Measurements from ENCODE around the gene GADD45B.

The GADD45B gene

GRCh38 chr19:2429917-2430535 is 45.9 kb upstream of the GADD45B start:
- DNase-seq (ENCODE audit: low spot score) = no peak
- no peak for TF ChIP-seq CTCF (IDR thresholded peaks at IDR 0.05; ENCODE audit: extremely low read depth, missing control alignments)

- DNase-seq (ENCODE audit: low spot score) = no peak
- no peak for TF ChIP-seq CTCF (IDR thresholded peaks at IDR 0.05; ENCODE audit: extremely low read depth, missing control alignments)
Observed at GRCh38 chr19:2431318-2432055, 44.4 kb upstream of the GADD45B start.

GRCh38 chr19:2432131-2432848 is 43.6 kb upstream of the GADD45B start:
- TF ChIP-seq CTCF (IDR thresholded peaks at IDR 0.05; ENCODE audit: extremely low read depth, missing control alignments) = no peak
- DNase-seq (ENCODE audit: low spot score) = no peak

DNA sequence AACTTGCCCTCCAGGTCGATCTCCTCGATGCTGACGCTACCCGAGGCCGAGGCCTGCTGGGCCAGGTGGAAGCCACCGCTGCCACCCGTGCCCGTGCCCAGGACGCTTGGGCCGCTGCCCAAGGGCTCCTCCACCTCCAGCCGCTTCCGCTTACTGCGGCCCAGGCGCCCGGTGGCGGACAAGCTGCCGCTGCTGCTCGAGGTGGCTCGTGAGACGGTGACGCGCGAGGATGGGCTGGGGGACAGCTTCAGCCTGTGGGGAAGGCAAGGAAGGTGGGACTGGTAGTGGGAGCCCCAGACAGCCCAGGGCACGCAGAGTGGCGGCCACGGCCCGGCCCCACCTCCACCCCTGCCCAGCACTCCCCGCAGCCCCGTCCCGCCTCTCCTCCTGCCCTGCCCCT is 42.1 kb upstream of the GADD45B start:
- no peak for TF ChIP-seq CTCF (IDR thresholded peaks at IDR 0.05; ENCODE audit: extremely low read depth, missing control alignments)
- DNase-seq (ENCODE audit: low spot score) = no peak

DNA sequence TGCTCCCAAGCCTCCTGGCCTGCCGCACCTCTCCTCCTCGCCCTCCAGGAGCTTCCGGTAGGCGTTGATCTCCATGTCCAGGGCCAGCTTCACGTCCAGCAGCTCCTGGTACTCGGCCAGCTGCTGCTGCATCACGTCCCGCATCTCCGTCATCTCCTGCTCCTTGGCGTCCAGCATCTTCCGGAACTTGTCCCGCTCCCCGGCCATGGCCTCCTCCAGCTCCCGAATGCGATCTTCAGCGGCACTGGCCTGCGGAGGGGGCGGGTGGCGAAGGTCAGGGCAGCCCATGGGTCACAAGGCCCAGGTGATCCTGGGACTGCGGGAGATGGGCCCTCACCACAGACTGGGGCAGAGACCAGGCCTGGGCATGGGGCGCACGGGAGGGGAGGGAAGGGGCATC is 41.7 kb upstream of the GADD45B start:
- DNase-seq (ENCODE audit: low spot score) = no peak
- no peak for TF ChIP-seq CTCF (IDR thresholded peaks at IDR 0.05; ENCODE audit: extremely low read depth, missing control alignments)

DNA sequence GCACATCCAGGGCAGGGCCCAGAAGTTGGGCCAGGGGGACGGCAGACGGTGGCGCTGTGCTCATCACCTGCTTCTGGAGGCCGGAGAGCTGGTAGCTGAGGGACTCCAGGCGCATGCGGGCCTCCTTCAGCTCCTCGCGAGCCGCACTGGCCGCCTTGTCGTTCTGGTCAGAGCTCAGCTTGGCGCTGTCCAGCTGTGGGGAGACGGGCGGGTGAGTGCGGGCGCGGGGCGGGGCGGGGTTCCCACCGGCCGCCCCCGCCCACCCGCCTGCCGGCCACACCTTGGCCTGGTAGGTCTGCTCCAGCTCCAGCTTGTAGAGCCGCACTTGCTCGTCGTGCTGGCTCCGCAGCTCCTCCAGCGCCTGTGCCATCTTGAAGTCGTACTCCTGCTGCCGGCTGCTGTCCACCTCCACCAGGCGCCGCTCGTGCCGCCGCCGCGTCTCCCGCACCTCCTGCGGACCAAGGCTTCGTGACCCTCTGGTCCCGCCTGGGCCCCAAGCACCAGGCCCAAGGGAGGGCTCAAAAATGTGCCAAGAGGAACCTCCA is 41.1 kb upstream of the GADD45B start:
- no peak for TF ChIP-seq CTCF (IDR thresholded peaks at IDR 0.05; ENCODE audit: extremely low read depth, missing control alignments)

DNA sequence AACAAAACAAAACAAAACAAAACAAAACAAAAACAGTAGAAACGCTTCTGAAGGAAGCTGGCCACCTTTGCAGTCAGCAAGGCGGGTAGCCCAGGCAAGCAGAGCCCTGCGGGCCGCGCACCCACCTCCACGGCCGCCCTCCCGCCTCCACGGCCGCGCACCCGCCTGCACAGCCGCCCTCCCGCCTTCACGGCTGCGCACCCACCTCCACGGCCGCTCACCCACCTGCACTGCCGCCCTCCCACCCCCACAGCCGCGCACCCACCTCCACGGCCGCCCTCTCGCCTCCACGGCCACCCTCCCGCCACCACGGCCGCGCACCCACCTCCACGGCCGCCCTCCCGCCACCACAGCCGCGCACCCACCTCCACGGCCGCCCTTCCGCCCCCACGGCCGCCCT is 39.5 kb upstream of the GADD45B start:
- DNase-seq (ENCODE audit: low spot score) = no peak
- no peak for TF ChIP-seq CTCF (IDR thresholded peaks at IDR 0.05; ENCODE audit: extremely low read depth, missing control alignments)

More for the DNA sequence above, 41.1 kb upstream of the GADD45B start:
- DNase-seq (ENCODE audit: low spot score) = no peak

Data from GM20000 (cell line).